Breast epithelium (tissue), 4 donors: ENCODE measurements around the gene SPON1. TPM values are rescaled to one million over a fixed set of nuclear protein-coding genes. Genes with fewer than 3 reads are reported as not detected.
"Not testable (repeated sequence)": the region's sequence is repeated elsewhere in the genome, so short reads cannot be mapped to it uniquely, and the experiment has no call there.

ENCODE experiments used
- DNase-seq, 2 donors: peaks; one replicate each; pipeline ENCODE4 v3.0.0-alpha.2; 2019; ENCODE audit warnings: low spot score in 2 of 2
- H3K27ac ChIP-seq, 2 donors: fragments of 200-600 bp; sonication (generic) in 1 of 2; one replicate each; pipeline ENCODE4 v1.5.1; 2016 to 2019; ENCODE audit warnings: mild to moderate bottlenecking in 1 of 2
- H3K27me3 ChIP-seq, 2 donors: fragments of 200-600 bp; sonication (generic) in 1 of 2; one replicate each; pipeline versions ENCODE4 v1.5.1 to v1.6.0; 2017 to 2019; ENCODE audit warnings: control low read depth in 1 of 2, mild to moderate bottlenecking in 1 of 2
- H3K36me3 ChIP-seq: fragments of 200-600 bp; one replicate; pipeline ENCODE4 v1.5.1; 2019
- H3K4me1 ChIP-seq, 2 donors: fragments of 200-600 bp; sonication (generic); one replicate each; pipeline ENCODE4 v1.5.1; 2016 to 2019; ENCODE audit warnings: control low read depth in 1 of 2
- H3K4me3 ChIP-seq, 3 donors: fragments of 200-600 bp; sonication (generic); 1 replicate in 2 of 3; 2 replicates in 1 of 3; pipeline ENCODE4 v1.5.1; 2016 to 2019; ENCODE audit warnings: mild to moderate bottlenecking in 3 of 3, moderate library complexity in 2 of 3
- H3K9me3 ChIP-seq, 2 donors: fragments of 200-600 bp; sonication (generic) in 1 of 2; one replicate each; pipeline ENCODE4 v1.5.1; 2016 to 2019; ENCODE audit warnings: control low read depth in 1 of 2
- POLR2A ChIP-seq: fragments of 450-650 bp; IDR thresholded peaks from one replicate; pipeline ENCODE4 v1.6.1; 2016; ENCODE audit warnings: antibody characterized with exemption, mild to moderate bottlenecking, moderate library complexity
- POLR2AphosphoS5 ChIP-seq, 3 donors: sonication (generic); formaldehyde crosslinking; IDR thresholded peaks; one replicate each; pipeline ENCODE4 v1.6.1; 2017; ENCODE audit warnings: antibody characterized with exemption in 3 of 3
- intact Hi-C: fragments of 100-400 bp; cut with DNase I; formaldehyde crosslinking; loops from one replicate; pipeline ENCODE4 v1.15.1; 2023; ENCODE audit warnings: low total_unique reads
- total RNA-seq, 3 donors: library from RNA; depleted of rRNA; stranded (reverse); fragments of >200 nt; gene quantifications; one replicate each; pipeline ENCODE4 v1.1.0, GENCODE V29; 2016
- TF ChIP-seq, protein P1 (sequence below), 3 donors: fragments of 450-650 bp; IDR thresholded peaks; one replicate each; pipeline ENCODE4 v1.5.1; 2016 to 2017; ENCODE audit warnings: antibody characterized with exemption in 3 of 3, mild to moderate bottlenecking in 3 of 3, moderate library complexity in 3 of 3

SPON1 gene
- total RNA-seq, 3 donors from 2014 or later: 30.1 to 133 (median 34.7) TPM

DNA sequence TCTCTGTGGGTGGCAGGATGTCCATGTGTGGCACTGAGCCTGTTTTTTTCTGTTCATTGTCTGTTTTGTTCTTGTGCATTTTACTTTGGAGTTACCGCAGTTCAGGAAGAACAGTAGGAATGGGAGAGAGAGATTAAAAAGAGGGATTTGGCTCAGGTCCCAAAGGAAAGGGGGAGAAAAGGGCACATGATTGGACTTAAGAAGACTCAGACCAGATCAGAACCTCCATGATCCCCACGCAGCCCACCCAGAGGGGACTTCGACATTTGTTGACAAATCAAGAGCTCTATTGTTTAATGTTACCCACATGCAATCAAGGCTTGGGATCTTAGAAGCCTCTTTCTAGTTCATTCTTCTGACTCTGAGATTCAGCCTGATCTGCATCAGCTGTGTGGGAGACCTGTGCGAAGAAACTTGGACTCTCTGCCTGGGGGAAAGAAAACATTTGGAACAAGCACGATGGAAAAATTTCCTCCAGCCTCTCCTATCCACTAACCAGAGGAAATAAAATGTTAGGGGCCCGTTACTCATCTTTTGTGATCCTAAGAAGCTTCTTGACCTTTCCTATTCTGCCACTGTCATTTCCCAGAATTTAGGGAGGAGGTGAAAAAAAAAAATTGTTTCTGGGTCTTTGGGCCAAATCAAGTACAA, 119.2 kb downstream of the SPON1 start:
- no peak for DNase-seq
- Histone ChIP-seq H3K36me3 (no peaks in the 10 kb centered on the region), H3K9me3 (no peaks in the 10 kb centered on the region), H3K4me3 (no peak overlapping the region), H3K4me1 (no peaks in the 10 kb centered on the region), H3K27ac (peak overlapping the region; percentile 40 to 81), H3K27me3 (no peaks in the 10 kb centered on the region)
- intact Hi-C loops: loop anchor here (2.0 kb wide), 1 partner anchor 63 kb away; no protein-coding TSS in a partner anchor
- TF ChIP-seq POLR2A: no peak
- TF ChIP-seq, protein P1, sequence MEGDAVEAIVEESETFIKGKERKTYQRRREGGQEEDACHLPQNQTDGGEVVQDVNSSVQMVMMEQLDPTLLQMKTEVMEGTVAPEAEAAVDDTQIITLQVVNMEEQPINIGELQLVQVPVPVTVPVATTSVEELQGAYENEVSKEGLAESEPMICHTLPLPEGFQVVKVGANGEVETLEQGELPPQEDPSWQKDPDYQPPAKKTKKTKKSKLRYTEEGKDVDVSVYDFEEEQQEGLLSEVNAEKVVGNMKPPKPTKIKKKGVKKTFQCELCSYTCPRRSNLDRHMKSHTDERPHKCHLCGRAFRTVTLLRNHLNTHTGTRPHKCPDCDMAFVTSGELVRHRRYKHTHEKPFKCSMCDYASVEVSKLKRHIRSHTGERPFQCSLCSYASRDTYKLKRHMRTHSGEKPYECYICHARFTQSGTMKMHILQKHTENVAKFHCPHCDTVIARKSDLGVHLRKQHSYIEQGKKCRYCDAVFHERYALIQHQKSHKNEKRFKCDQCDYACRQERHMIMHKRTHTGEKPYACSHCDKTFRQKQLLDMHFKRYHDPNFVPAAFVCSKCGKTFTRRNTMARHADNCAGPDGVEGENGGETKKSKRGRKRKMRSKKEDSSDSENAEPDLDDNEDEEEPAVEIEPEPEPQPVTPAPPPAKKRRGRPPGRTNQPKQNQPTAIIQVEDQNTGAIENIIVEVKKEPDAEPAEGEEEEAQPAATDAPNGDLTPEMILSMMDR (IDR thresholded peaks at IDR 0.05): no peak
- TF ChIP-seq POLR2AphosphoS5 (IDR thresholded peaks at IDR 0.05): no peak

- TF ChIP-seq POLR2AphosphoS5 (IDR thresholded peaks at IDR 0.05): no peak
- no peak for TF ChIP-seq POLR2A
- DNase-seq: no peak
- Histone ChIP-seq H3K36me3 (no peaks in the 10 kb centered on the region), H3K4me3 (no peak overlapping the region), H3K27ac (peak overlapping the region in 1 of 2 donors; percentile 81), H3K4me1 (no peaks in the 10 kb centered on the region), H3K9me3 (no peaks in the 10 kb centered on the region), H3K27me3 (no peaks in the 10 kb centered on the region)
- intact Hi-C loops: no loop called here
Observed at GRCh38 chr11:14082338-14082737, 119.8 kb downstream of the SPON1 start.

DNA sequence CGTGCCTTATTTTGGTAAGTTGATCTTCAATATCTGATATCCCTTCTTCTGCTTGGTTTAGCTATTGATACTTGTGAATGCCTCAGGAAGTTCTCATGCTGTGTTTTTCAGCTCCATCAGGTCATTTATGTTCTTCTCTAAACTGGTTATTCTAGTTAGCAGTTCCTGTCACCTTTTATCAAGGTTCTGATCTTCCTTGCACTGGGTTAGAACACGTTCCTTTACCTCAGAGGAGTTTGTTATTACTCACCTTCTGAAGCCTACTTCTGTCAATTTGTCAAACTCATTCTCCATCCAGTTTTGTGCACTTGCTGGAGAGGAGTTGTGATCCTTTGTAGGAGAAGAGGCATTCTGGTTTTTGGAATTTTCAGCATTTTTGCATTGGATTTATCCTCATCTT, 126.3 kb downstream of the SPON1 start:
- intact Hi-C loops, DNase-seq, H3K27ac ChIP-seq, H3K36me3 ChIP-seq, H3K4me1 ChIP-seq, H3K9me3 ChIP-seq, H3K4me3 ChIP-seq, H3K27me3 ChIP-seq: not testable (repeated sequence)

DNA sequence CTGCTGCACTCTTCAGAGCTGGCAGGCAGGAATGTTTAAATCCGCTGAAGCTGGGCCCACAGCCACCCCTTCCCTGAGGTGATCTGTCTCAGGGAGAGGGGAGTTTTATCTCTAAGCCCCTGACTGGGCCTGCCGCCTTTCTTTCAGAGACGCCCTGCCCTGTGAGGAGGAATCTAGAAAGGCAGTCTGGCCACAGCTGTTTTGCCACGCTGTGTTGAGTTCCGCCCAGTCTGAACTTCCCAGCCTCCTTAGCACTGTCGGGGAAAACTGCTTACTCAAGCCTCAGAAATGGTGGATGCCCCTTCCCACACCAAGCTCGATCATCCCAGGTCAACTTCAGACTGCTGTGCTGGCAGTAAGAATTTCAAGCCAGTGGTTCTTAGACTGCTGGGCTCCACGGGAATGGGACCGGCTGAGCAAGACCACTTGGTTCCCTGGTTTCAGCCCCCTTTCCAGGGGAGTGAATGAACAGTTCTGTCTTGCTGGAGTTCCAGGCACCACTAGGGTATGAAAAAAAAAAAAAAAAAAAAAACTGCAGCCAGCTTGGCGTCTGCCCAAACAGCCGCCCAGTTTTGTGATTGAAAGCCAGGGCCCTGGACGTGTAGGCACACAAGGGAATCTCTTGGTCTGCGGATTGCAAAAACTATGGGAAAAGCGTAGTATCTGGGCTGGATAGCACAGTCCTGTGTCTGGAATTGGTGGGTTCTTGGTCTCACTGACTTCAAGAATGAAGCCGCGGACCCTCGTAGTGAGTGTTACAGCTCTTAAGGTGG, 127.4 kb downstream of the SPON1 start:
- intact Hi-C loops: no loop called here
- Histone ChIP-seq H3K36me3 (no peaks in the 10 kb centered on the region), H3K9me3 (no peaks in the 10 kb centered on the region), H3K4me1 (no peaks in the 10 kb centered on the region), H3K4me3 (no peak overlapping the region), H3K27me3 (no peaks in the 10 kb centered on the region), H3K27ac (no peak overlapping the region)
- TF ChIP-seq, protein P1 (IDR thresholded peaks at IDR 0.05): no peak
- TF ChIP-seq POLR2AphosphoS5 (IDR thresholded peaks at IDR 0.05): no peak
- TF ChIP-seq POLR2A: no peak
- DNase-seq: no peak

DNA sequence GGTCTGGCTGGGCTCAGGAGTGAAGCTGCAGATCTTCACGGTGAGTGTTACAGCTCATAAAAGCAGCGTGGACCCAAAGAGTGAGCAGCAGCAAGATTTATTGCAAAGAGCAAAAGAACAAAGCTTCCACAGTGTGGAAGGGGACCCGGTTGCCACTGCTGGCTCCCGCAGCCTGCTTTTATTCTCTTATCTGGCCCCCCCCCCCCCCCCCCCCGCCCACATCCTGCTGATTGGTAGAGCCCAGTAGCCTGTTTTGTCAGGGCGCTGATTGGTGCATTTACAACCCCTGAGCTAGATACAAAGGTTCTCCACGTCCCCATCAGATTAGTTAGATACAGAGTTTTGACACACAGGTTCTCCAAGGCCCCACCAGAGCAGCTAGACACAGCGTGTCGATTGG, 128.1 kb downstream of the SPON1 start:
- not testable (repeated sequence) for H3K4me3 ChIP-seq, DNase-seq

GRCh38 chr11:14093065-14093464, 130.5 kb downstream of the SPON1 start:
- TF ChIP-seq POLR2AphosphoS5 (IDR thresholded peaks at IDR 0.05) (no peak), POLR2A (no peak)
- TF ChIP-seq, protein P1 (IDR thresholded peaks at IDR 0.05): no peak
- H3K4me1 ChIP-seq: no peaks in the 10 kb centered on the region
- no peak overlapping the region for H3K4me3 ChIP-seq
- no peak overlapping the region for H3K27ac ChIP-seq
- H3K9me3 ChIP-seq: no peaks in the 10 kb centered on the region
- DNase-seq: no peak
- no peaks in the 10 kb centered on the region for H3K36me3 ChIP-seq
- intact Hi-C loops: no loop called here
- no peaks in the 10 kb centered on the region for H3K27me3 ChIP-seq

More for the DNA sequence above, 128.1 kb downstream of the SPON1 start:
- intact Hi-C loops, H3K9me3 ChIP-seq, H3K36me3 ChIP-seq, H3K4me1 ChIP-seq, H3K27ac ChIP-seq, H3K27me3 ChIP-seq: not testable (repeated sequence)
